ENCODE measurements around the gene METTL15. TPM values are rescaled to one million over a fixed set of nuclear protein-coding genes. Genes with fewer than 3 reads are reported as not detected.

The METTL15 gene
- total RNA-seq: 10 to 100 TPM in 3 of 4 donors, 1 to 10 TPM in 1; 9.2 to 22.5 (median 19.2) TPM

GRCh38 chr11:28107750-28108618 is at the start of gene METTL15, which contains the start of gene KIF18A:
TSS of gene METTL15 (plus strand) at chr11:28108388. CDS start at chr11:28113335, 4,947 bp downstream.
TSS of gene KIF18A (minus strand) at chr11:28108156. CDS start at chr11:28097947, 10,209 bp downstream.
- in situ Hi-C loops (cut with MboI; ENCODE audit: low pct_ligation_motif_present in 1 of 4, low pct_unique_long_range_greater_than_20kb in 1 of 4, low sequenced_read_pairs in 3 of 4): no loop called here
- intact Hi-C loops (cut with DNase I; ENCODE audit: low total_unique reads): no loop called here
- peak within 1 kb of the TSS; percentile 42 to 67 (median 60) for H3K4me3 ChIP-seq
- TF ChIP-seq EP300 (IDR thresholded peaks at IDR 0.05; ENCODE audit: low read depth) (peak; percentile 19), POLR2A (IDR thresholded peaks at IDR 0.05) (peak; percentile 87), POLR2AphosphoS5 (IDR thresholded peaks at IDR 0.05) (peak; percentile 72 to 87 (median 79)), CTCF (IDR thresholded peaks at IDR 0.05) (no peak)
- WGBS, 2 donors (ENCODE audit: low coverage in 1 of 2): 0 to 2% methylated on average over 2 to 30 of the region's 38 CpGs
- H3K27ac ChIP-seq: peak within 1 kb of the TSS; percentile 84 to 95 (median 88)
- no peaks in the 10 kb centered on the region for H3K36me3 ChIP-seq
- no peaks in the 10 kb centered on the region for H3K27me3 ChIP-seq
- peak; percentile 100 for DNase-seq
- H3K9me3 ChIP-seq: no peaks in the 10 kb centered on the region
- H3K4me1 ChIP-seq: peaks cover 7 to 40% (median 27%) of the 10 kb centered on the region in 4 donors

GRCh38 chr11:28071305-28071704 is 36.9 kb upstream of the METTL15 start:
- 94 to 98% methylated on average over 1 of the region's 1 CpG for WGBS, 2 donors (ENCODE audit: low coverage in 1 of 2)
- no peak for TF ChIP-seq POLR2AphosphoS5 (IDR thresholded peaks at IDR 0.05)
- TF ChIP-seq CTCF (IDR thresholded peaks at IDR 0.05): no peak
- TF ChIP-seq EP300 (IDR thresholded peaks at IDR 0.05; ENCODE audit: low read depth): no peak
- TF ChIP-seq POLR2A (IDR thresholded peaks at IDR 0.05): no peak
- H3K4me1 ChIP-seq: no peaks in the 10 kb centered on the region
- H3K4me3 ChIP-seq: no peak overlapping the region
- DNase-seq: no peak
- no peaks in the 10 kb centered on the region for H3K27me3 ChIP-seq
- no peaks in the 10 kb centered on the region for H3K36me3 ChIP-seq
- in situ Hi-C loops (cut with MboI; ENCODE audit: low pct_ligation_motif_present in 1 of 4, low pct_unique_long_range_greater_than_20kb in 1 of 4, low sequenced_read_pairs in 3 of 4) (no loop called here), intact Hi-C loops (cut with DNase I; ENCODE audit: low total_unique reads) (no loop called here)
- H3K27ac ChIP-seq: no peak overlapping the region
- no peaks in the 10 kb centered on the region for H3K9me3 ChIP-seq

- Histone ChIP-seq H3K9me3 (no peaks in the 10 kb centered on the region), H3K4me1 (no peaks in the 10 kb centered on the region), H3K36me3 (no peaks in the 10 kb centered on the region), H3K27ac (no peak overlapping the region), H3K4me3 (no peak overlapping the region), H3K27me3 (no peaks in the 10 kb centered on the region)
- DNase-seq: no peak
- in situ Hi-C loops (cut with MboI; ENCODE audit: low pct_ligation_motif_present in 1 of 4, low pct_unique_long_range_greater_than_20kb in 1 of 4, low sequenced_read_pairs in 3 of 4) (no loop called here), intact Hi-C loops (cut with DNase I; ENCODE audit: low total_unique reads) (no loop called here)
- TF ChIP-seq POLR2AphosphoS5 (IDR thresholded peaks at IDR 0.05) (no peak), POLR2A (IDR thresholded peaks at IDR 0.05) (no peak)
- 43 to 60% methylated on average over 2 of the region's 2 CpGs for WGBS, 2 donors (ENCODE audit: low coverage in 1 of 2)
Observed at GRCh38 chr11:28072321-28072720, 35.9 kb upstream of the METTL15 start.

- TF ChIP-seq POLR2A (IDR thresholded peaks at IDR 0.05): no peak
- TF ChIP-seq CTCF (IDR thresholded peaks at IDR 0.05): no peak
- no peak for TF ChIP-seq POLR2AphosphoS5 (IDR thresholded peaks at IDR 0.05)
- no peak for TF ChIP-seq EP300 (IDR thresholded peaks at IDR 0.05; ENCODE audit: low read depth)
- Histone ChIP-seq H3K27me3 (no peaks in the 10 kb centered on the region), H3K27ac (no peak overlapping the region), H3K4me1 (no peaks in the 10 kb centered on the region), H3K36me3 (no peaks in the 10 kb centered on the region), H3K4me3 (no peak overlapping the region), H3K9me3 (no peaks in the 10 kb centered on the region)
- intact Hi-C loops (cut with DNase I; ENCODE audit: low total_unique reads): no loop called here
- no peak for DNase-seq
- in situ Hi-C loops (cut with MboI; ENCODE audit: low pct_ligation_motif_present in 1 of 4, low pct_unique_long_range_greater_than_20kb in 1 of 4, low sequenced_read_pairs in 3 of 4): no loop called here
- 88 to 97% methylated on average over 3 of the region's 3 CpGs for WGBS, 2 donors (ENCODE audit: low coverage in 1 of 2)
Observed at GRCh38 chr11:28077521-28077920, 30.7 kb upstream of the METTL15 start.

All from transverse colon (tissue), 4 donors.